ENCODE measurements around the gene DCAF12L1.

Gene DCAF12L1
- total RNA-seq: 0 reads per million in 3 donors

DNA sequence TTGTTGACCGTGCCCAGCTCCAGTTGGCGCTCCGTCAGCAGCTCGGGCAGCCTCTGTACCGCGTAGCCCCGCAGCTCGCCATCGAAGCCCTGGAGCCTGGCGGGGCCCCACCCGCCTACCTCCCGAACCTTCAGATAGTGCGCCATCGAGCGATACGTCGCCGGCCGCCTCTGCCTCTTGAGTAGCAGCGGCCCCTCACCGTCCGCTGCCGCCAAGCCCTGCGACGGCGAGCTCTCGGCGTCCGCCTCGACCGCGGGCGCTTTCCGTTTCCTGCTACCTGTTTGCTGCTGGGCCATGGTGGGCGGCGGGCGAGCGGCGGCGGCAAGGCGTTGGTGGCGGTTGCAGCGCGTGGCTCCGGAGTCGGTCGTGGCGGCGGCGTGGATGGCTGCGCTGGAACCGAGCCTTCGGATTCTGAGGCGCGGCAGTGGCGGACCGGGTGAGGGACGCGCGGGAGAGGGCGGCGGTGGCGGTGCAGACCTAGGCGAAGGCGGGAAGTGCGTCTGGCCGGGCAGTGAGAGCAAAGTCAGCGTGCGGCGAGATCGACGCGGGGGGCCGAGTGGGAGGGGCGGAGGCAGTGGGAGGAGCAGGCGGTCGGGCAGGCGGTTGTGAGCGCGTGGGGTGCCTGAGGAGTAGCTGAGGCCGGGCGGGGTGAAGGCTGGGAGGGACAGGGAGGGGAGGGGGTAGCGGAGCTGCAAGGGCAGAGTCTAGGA is at the start of gene DCAF12L1:
Gene DCAF12L1 (minus strand): TSS at position 502 of the 710 bp plus-strand sequence. CDS start 206 bp downstream, at position 296.
- Histone ChIP-seq H3K36me3 (ENCODE audit: control insufficient read depth, insufficient read depth, low read length) (no peaks in the 10 kb centered on the region), H3K4me3 (ENCODE audit: insufficient read depth, low read depth, low read length, poor library complexity, severe bottlenecking) (no peak within 1 kb of the TSS), H3K27ac (ENCODE audit: insufficient read depth, low read length, poor library complexity, severe bottlenecking) (no peak within 1 kb of the TSS), H3K4me1 (ENCODE audit: control insufficient read depth, insufficient read depth, low read length, poor library complexity, severe bottlenecking) (no peaks in the 10 kb centered on the region), H3K27me3 (replicated peaks; ENCODE audit: control insufficient read depth, insufficient read depth, low read length, poor library complexity, severe bottlenecking) (no peaks in the 10 kb centered on the region), H3K9me3 (ENCODE audit: control insufficient read depth, low read length) (no peaks in the 10 kb centered on the region)
- no peak for DNase-seq

- no peak for DNase-seq
- Histone ChIP-seq H3K36me3 (ENCODE audit: control insufficient read depth, insufficient read depth, low read length) (no peaks in the 10 kb centered on the region), H3K27me3 (replicated peaks; ENCODE audit: control insufficient read depth, insufficient read depth, low read length, poor library complexity, severe bottlenecking) (no peaks in the 10 kb centered on the region), H3K4me1 (ENCODE audit: control insufficient read depth, insufficient read depth, low read length, poor library complexity, severe bottlenecking) (no peaks in the 10 kb centered on the region), H3K4me3 (ENCODE audit: insufficient read depth, low read depth, low read length, poor library complexity, severe bottlenecking) (no peak overlapping the region), H3K9me3 (ENCODE audit: control insufficient read depth, low read length) (no peaks in the 10 kb centered on the region), H3K27ac (ENCODE audit: insufficient read depth, low read length, poor library complexity, severe bottlenecking) (no peak overlapping the region)
Measured at GRCh38 chrX:126580877-126581276, 28.3 kb upstream of the DCAF12L1 start.

DNA sequence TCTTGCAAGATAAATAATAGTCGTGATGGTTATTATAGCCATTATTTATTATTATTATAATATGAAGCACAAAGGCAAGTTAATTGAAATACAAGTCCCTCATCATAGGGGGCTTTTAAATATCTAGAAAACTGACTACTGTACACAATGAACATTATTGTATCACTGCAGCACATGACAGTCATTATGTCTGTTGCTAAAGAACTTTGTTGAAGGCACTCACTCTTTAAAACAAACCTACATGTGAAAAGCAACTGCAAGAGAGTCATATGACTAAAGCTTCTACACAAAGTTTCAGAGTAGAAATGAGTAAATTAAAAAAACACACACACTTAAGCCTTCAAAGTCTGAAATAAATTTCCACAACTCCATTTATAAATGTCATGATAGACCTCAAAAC is 23.3 kb upstream of the DCAF12L1 start:
- H3K27me3 ChIP-seq (replicated peaks; ENCODE audit: control insufficient read depth, insufficient read depth, low read length, poor library complexity, severe bottlenecking): no peaks in the 10 kb centered on the region
- H3K9me3 ChIP-seq (ENCODE audit: control insufficient read depth, low read length): no peaks in the 10 kb centered on the region
- no peak overlapping the region for H3K27ac ChIP-seq (ENCODE audit: insufficient read depth, low read length, poor library complexity, severe bottlenecking)
- H3K36me3 ChIP-seq (ENCODE audit: control insufficient read depth, insufficient read depth, low read length): no peaks in the 10 kb centered on the region
- H3K4me3 ChIP-seq (ENCODE audit: insufficient read depth, low read depth, low read length, poor library complexity, severe bottlenecking): no peak overlapping the region
- DNase-seq: no peak
- no peaks in the 10 kb centered on the region for H3K4me1 ChIP-seq (ENCODE audit: control insufficient read depth, insufficient read depth, low read length, poor library complexity, severe bottlenecking)

GRCh38 chrX:126557151-126557550 is 4.5 kb upstream of the DCAF12L1 start:
- Histone ChIP-seq H3K27ac (ENCODE audit: insufficient read depth, low read length, poor library complexity, severe bottlenecking) (no peak overlapping the region), H3K9me3 (ENCODE audit: control insufficient read depth, low read length) (no peaks in the 10 kb centered on the region), H3K36me3 (ENCODE audit: control insufficient read depth, insufficient read depth, low read length) (no peaks in the 10 kb centered on the region), H3K27me3 (replicated peaks; ENCODE audit: control insufficient read depth, insufficient read depth, low read length, poor library complexity, severe bottlenecking) (no peaks in the 10 kb centered on the region), H3K4me3 (ENCODE audit: insufficient read depth, low read depth, low read length, poor library complexity, severe bottlenecking) (no peak overlapping the region), H3K4me1 (ENCODE audit: control insufficient read depth, insufficient read depth, low read length, poor library complexity, severe bottlenecking) (no peaks in the 10 kb centered on the region)
- no peak for DNase-seq

- DNase-seq: no peak
- Histone ChIP-seq H3K4me1 (ENCODE audit: control insufficient read depth, insufficient read depth, low read length, poor library complexity, severe bottlenecking) (no peaks in the 10 kb centered on the region), H3K4me3 (ENCODE audit: insufficient read depth, low read depth, low read length, poor library complexity, severe bottlenecking) (no peak overlapping the region), H3K9me3 (ENCODE audit: control insufficient read depth, low read length) (no peaks in the 10 kb centered on the region), H3K27me3 (replicated peaks; ENCODE audit: control insufficient read depth, insufficient read depth, low read length, poor library complexity, severe bottlenecking) (no peaks in the 10 kb centered on the region), H3K27ac (ENCODE audit: insufficient read depth, low read length, poor library complexity, severe bottlenecking) (no peak overlapping the region), H3K36me3 (ENCODE audit: control insufficient read depth, insufficient read depth, low read length) (no peaks in the 10 kb centered on the region)
Measured at GRCh38 chrX:126551725-126552312, 795 bp downstream of the DCAF12L1 start.

- Histone ChIP-seq H3K9me3 (ENCODE audit: control insufficient read depth, low read length) (no peaks in the 10 kb centered on the region), H3K4me3 (ENCODE audit: insufficient read depth, low read depth, low read length, poor library complexity, severe bottlenecking) (no peak overlapping the region), H3K27me3 (replicated peaks; ENCODE audit: control insufficient read depth, insufficient read depth, low read length, poor library complexity, severe bottlenecking) (no peaks in the 10 kb centered on the region), H3K4me1 (ENCODE audit: control insufficient read depth, insufficient read depth, low read length, poor library complexity, severe bottlenecking) (no peaks in the 10 kb centered on the region), H3K27ac (ENCODE audit: insufficient read depth, low read length, poor library complexity, severe bottlenecking) (no peak overlapping the region), H3K36me3 (ENCODE audit: control insufficient read depth, insufficient read depth, low read length) (no peaks in the 10 kb centered on the region)
- DNase-seq: no peak
Measured at GRCh38 chrX:126551306-126551705, 1.3 kb downstream of the DCAF12L1 start.

DNA sequence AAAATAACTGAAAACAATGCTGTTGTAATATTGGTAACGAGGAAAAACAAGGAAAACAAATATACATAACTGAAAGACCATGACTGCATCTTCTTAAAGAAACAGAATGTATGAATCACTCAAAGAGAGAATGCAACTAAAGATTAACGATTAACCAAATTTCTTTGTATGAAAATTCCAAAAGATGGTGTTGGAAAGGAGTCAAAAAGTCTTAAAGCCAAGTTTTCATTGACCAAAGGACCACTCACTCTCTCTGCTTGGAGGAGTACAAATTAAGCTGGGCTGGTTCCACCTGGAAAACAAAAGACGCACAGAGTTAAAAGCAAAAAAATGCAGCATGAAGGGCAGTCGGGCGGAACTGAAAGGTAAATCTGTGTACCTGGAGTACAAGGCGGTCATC is 1.8 kb downstream of the DCAF12L1 start:
- Histone ChIP-seq H3K36me3 (ENCODE audit: control insufficient read depth, insufficient read depth, low read length) (no peaks in the 10 kb centered on the region), H3K4me3 (ENCODE audit: insufficient read depth, low read depth, low read length, poor library complexity, severe bottlenecking) (no peak overlapping the region), H3K27me3 (replicated peaks; ENCODE audit: control insufficient read depth, insufficient read depth, low read length, poor library complexity, severe bottlenecking) (no peaks in the 10 kb centered on the region), H3K27ac (ENCODE audit: insufficient read depth, low read length, poor library complexity, severe bottlenecking) (no peak overlapping the region), H3K9me3 (ENCODE audit: control insufficient read depth, low read length) (no peaks in the 10 kb centered on the region), H3K4me1 (ENCODE audit: control insufficient read depth, insufficient read depth, low read length, poor library complexity, severe bottlenecking) (no peaks in the 10 kb centered on the region)
- no peak for DNase-seq

DNA sequence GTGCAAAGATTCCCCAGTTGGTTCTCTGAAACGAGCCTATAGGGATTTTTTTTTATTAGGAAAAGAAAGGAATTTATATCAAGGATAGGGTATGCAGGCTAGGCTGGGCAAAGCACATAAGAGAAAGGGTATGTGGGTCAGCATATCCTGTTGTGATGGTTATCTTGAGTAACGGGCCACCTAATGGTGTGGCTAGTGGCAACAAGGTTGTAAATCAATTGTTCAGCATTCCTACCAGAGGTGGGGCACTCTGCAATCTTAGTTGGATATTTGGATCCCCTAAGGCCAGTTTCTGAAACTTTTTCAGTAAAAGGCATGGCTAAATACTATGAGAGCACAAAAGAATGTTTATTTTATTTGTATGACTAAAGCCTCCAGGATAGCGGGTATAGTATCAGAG is 42.7 kb downstream of the DCAF12L1 start:
- DNase-seq: no peak
- H3K4me1 ChIP-seq (ENCODE audit: control insufficient read depth, insufficient read depth, low read length, poor library complexity, severe bottlenecking): no peaks in the 10 kb centered on the region
- H3K27ac ChIP-seq (ENCODE audit: insufficient read depth, low read length, poor library complexity, severe bottlenecking): no peak overlapping the region
- H3K27me3 ChIP-seq (replicated peaks; ENCODE audit: control insufficient read depth, insufficient read depth, low read length, poor library complexity, severe bottlenecking): no peaks in the 10 kb centered on the region
- H3K4me3 ChIP-seq (ENCODE audit: insufficient read depth, low read depth, low read length, poor library complexity, severe bottlenecking): no peak overlapping the region
- no peaks in the 10 kb centered on the region for H3K36me3 ChIP-seq (ENCODE audit: control insufficient read depth, insufficient read depth, low read length)
- H3K9me3 ChIP-seq (ENCODE audit: control insufficient read depth, low read length): no peaks in the 10 kb centered on the region

Data from effector memory CD4-positive, alpha-beta T cell (primary cell).